Mesenchymal stem cell (in vitro differentiated cells and primary cell): ENCODE measurements around the gene TRPV2.
"Not testable (repeated sequence)": the region's sequence is repeated elsewhere in the genome, so short reads cannot be mapped to it uniquely, and the experiment has no call there.

Source experiments
- DNase-seq: peaks from one replicate; pipeline ENCODE4 v3.0.0-alpha.2; 2013
- H2AFZ ChIP-seq: one replicate; pipeline ENCODE4 v1.6.1; 2013; ENCODE audit warnings: low read depth, mild to moderate bottlenecking, control low read depth, inconsistent platforms, low read length, moderate library complexity
- H2AK5ac ChIP-seq: 2 replicates; pipeline ENCODE4 v1.6.1; 2013; ENCODE audit warnings: low read length, moderate library complexity, mild to moderate bottlenecking, inconsistent platforms; ENCODE audit not compliant: severe bottlenecking
- H2BK120ac ChIP-seq: one replicate; pipeline ENCODE4 v1.6.1; 2013; ENCODE audit warnings: low read depth, mild to moderate bottlenecking, inconsistent platforms, low read length, moderate library complexity
- H2BK12ac ChIP-seq, 2 experiments: one replicate each; pipeline ENCODE4 v1.6.1; 2013; ENCODE audit warnings: inconsistent platforms in 2 of 2, low read length in 2 of 2, mild to moderate bottlenecking in 2 of 2, moderate library complexity in 2 of 2, control low read depth in 1 of 2
- H2BK15ac ChIP-seq: one replicate; pipeline ENCODE4 v1.6.1; 2013; ENCODE audit warnings: mild to moderate bottlenecking, low read depth, inconsistent platforms; ENCODE audit not compliant: poor library complexity, severe bottlenecking
- H2BK5ac ChIP-seq: 2 replicates; pipeline ENCODE4 v1.6.1; 2013; ENCODE audit warnings: low read depth, mild to moderate bottlenecking, low read length, control low read depth, inconsistent platforms; ENCODE audit not compliant: poor library complexity, severe bottlenecking
- H3K14ac ChIP-seq, 2 experiments: one replicate each; pipeline ENCODE4 v1.6.1; 2013; ENCODE audit warnings: inconsistent platforms in 2 of 2, low read length in 2 of 2, control low read depth in 1 of 2, mild to moderate bottlenecking in 1 of 2, moderate library complexity in 1 of 2
- H3K18ac ChIP-seq, 2 experiments: one replicate each; pipeline ENCODE4 v1.6.1; 2013; ENCODE audit warnings: inconsistent platforms in 2 of 2, low read length in 2 of 2, control low read depth in 1 of 2, low read depth in 1 of 2, mild to moderate bottlenecking in 1 of 2
- H3K23ac ChIP-seq, 2 experiments: one replicate each; pipeline ENCODE4 v1.6.1; 2013; ENCODE audit warnings: inconsistent platforms in 2 of 2, low read length in 2 of 2, mild to moderate bottlenecking in 2 of 2, moderate library complexity in 2 of 2, control low read depth in 1 of 2
- H3K27ac ChIP-seq: 2 replicates; pipeline ENCODE4 v1.5.1; 2013; ENCODE audit warnings: mild to moderate bottlenecking, moderate library complexity, low read length, control low read depth, inconsistent platforms; ENCODE audit not compliant: poor library complexity, severe bottlenecking
- H3K27me3 ChIP-seq, 2 experiments: 2 replicates each; pipeline versions ENCODE4 v1.6.1 to v1.7.0; 2013; ENCODE audit warnings: low read length in 2 of 2, mild to moderate bottlenecking in 2 of 2, moderate library complexity in 2 of 2, control low read depth in 1 of 2, inconsistent platforms in 1 of 2; ENCODE audit not compliant: control insufficient read depth in 1 of 2, insufficient read depth in 1 of 2
- H3K36me3 ChIP-seq, 2 experiments: 2 replicates each; pipeline versions ENCODE4 v1.6.1 to v1.7.0; 2013; ENCODE audit warnings: low read length in 2 of 2, control low read depth in 1 of 2, inconsistent platforms in 1 of 2, low read depth in 1 of 2, mild to moderate bottlenecking in 1 of 2; ENCODE audit not compliant: insufficient read depth in 2 of 2, control insufficient read depth in 1 of 2
- H3K4ac ChIP-seq, 2 experiments: one replicate each; pipeline ENCODE4 v1.6.1; 2013; ENCODE audit warnings: inconsistent platforms in 2 of 2, low read length in 2 of 2, mild to moderate bottlenecking in 2 of 2, moderate library complexity in 2 of 2, control low read depth in 1 of 2, low read depth in 1 of 2
- H3K4me1 ChIP-seq: 2 replicates; pipeline ENCODE4 v1.6.1; 2013; ENCODE audit warnings: low read depth, low read length, control low read depth; ENCODE audit not compliant: control insufficient read depth, insufficient read depth
- H3K4me2 ChIP-seq: 2 replicates; pipeline ENCODE4 v1.6.1; 2013; ENCODE audit warnings: low read length, mild to moderate bottlenecking, inconsistent platforms; ENCODE audit not compliant: poor library complexity, severe bottlenecking
- H3K4me3 ChIP-seq, 2 experiments: 2 replicates each; pipeline versions ENCODE4 v1.5.1 to v1.7.0; 2013; ENCODE audit warnings: low read length in 2 of 2, mild to moderate bottlenecking in 2 of 2, control low read depth in 1 of 2, low read depth in 1 of 2; ENCODE audit not compliant: insufficient read depth in 1 of 2
- H3K79me1 ChIP-seq: replicated peaks from 2 replicates; pipeline ENCODE4 v1.6.1; 2013; ENCODE audit warnings: mild to moderate bottlenecking, control low read depth, low read length, inconsistent platforms; ENCODE audit not compliant: poor library complexity, severe bottlenecking
- H3K9ac ChIP-seq: 2 replicates; pipeline ENCODE4 v1.7.0; 2013; ENCODE audit warnings: mild to moderate bottlenecking, low read length, moderate library complexity
- H3K9me3 ChIP-seq: 2 replicates; pipeline ENCODE4 v1.7.0; 2013; ENCODE audit warnings: mild to moderate bottlenecking, low read length; ENCODE audit not compliant: control insufficient read depth
- H4K8ac ChIP-seq: one replicate; pipeline ENCODE4 v1.6.1; 2013; ENCODE audit warnings: inconsistent platforms, mild to moderate bottlenecking, low read length, moderate library complexity
- H4K91ac ChIP-seq: one replicate; pipeline ENCODE4 v1.6.1; 2013; ENCODE audit warnings: mild to moderate bottlenecking, low read length, inconsistent platforms
- WGBS: methylation state at CpG from one replicate; pipeline ENCODE4 v1.1.7; 2013; ENCODE audit warnings: mixed read lengths; 5-methylcytosine and 5-hydroxymethylcytosine counted together

TRPV2 gene

DNA sequence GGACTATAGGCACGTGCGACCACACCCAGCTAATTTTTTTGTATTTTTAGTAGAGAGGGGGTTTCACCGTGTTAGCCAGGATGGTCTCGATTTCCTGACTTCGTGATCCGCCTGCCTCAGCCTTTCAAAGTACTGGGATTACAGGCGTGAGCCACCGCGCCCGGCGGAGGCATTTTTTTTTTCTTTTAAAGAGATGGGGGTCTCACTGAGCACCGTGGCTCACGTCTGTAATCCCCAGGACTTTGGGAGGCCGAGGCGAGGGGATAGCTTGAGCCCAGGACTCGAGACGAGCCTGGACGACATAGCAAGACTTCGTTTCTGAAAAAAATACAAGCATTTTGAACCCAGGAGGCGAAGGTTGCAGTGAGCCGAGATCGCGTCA lies 29.3 kb upstream of the TRPV2 start:
- Histone ChIP-seq H3K4me3 (peak overlapping the region in 1 of 2 experiments; percentile 80), H3K36me3 (peaks cover 20 to 30% of the 10 kb centered on the region in 2 experiments), H3K9ac (peak overlapping the region; percentile 76)
- not testable (repeated sequence) for H3K4me2 ChIP-seq, H2AFZ ChIP-seq, H3K23ac ChIP-seq, H3K14ac ChIP-seq, H3K9me3 ChIP-seq, H4K8ac ChIP-seq, H2BK15ac ChIP-seq, DNase-seq, H2BK5ac ChIP-seq, H2BK120ac ChIP-seq, H2AK5ac ChIP-seq, H3K27me3 ChIP-seq, H3K79me1 ChIP-seq, H2BK12ac ChIP-seq, H3K27ac ChIP-seq, H3K18ac ChIP-seq, H4K91ac ChIP-seq, H3K4ac ChIP-seq, H3K4me1 ChIP-seq
- WGBS, result 90% methylated on average over 23 of the region's 23 CpGs

DNA sequence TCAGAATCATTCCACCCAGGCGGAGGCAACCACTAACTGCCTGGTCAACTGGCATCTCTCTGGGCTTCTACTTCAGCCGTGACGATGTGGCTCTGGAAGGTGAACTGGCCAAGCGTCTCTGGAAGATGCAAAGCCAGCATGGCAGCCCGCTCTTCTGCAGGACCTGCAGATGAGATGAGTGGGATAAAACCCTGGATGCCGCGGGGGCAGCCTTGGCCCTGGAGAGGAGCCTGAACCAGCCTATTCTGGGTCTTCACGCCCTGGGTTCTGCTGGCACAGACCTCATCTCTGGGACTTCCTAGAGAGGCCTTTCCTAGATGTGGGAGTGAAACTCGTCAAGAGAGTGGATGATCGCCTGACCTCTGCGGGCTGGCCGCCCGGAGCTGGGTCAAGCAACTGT lies 23.9 kb upstream of the TRPV2 start:
- H2AFZ ChIP-seq, result no peak overlapping the region
- no peaks in the 10 kb centered on the region for H3K27me3 ChIP-seq
- H3K4me1 ChIP-seq, result peaks cover 3% of the 10 kb centered on the region
- no peak overlapping the region for H2BK15ac ChIP-seq
- no peak overlapping the region for H3K9ac ChIP-seq
- H3K9me3 ChIP-seq, result no peaks in the 10 kb centered on the region
- no peak overlapping the region for H3K18ac ChIP-seq
- no peak overlapping the region for H2BK120ac ChIP-seq
- no peak overlapping the region for H2BK5ac ChIP-seq
- H3K36me3 ChIP-seq, result no peaks in the 10 kb centered on the region
- no peak overlapping the region for H4K91ac ChIP-seq
- DNase-seq, result no peak
- H2BK12ac ChIP-seq, result no peak overlapping the region
- no peak overlapping the region for H2AK5ac ChIP-seq
- no peak overlapping the region for H3K4me3 ChIP-seq
- no peak overlapping the region for H3K4ac ChIP-seq
- no peaks in the 10 kb centered on the region for H3K79me1 ChIP-seq
- no peak overlapping the region for H3K4me2 ChIP-seq
- H4K8ac ChIP-seq, result no peak overlapping the region
- no peak overlapping the region for H3K23ac ChIP-seq
- no peak overlapping the region for H3K27ac ChIP-seq
- 95% methylated on average over 13 of the region's 13 CpGs for WGBS
- no peak overlapping the region for H3K14ac ChIP-seq

DNA sequence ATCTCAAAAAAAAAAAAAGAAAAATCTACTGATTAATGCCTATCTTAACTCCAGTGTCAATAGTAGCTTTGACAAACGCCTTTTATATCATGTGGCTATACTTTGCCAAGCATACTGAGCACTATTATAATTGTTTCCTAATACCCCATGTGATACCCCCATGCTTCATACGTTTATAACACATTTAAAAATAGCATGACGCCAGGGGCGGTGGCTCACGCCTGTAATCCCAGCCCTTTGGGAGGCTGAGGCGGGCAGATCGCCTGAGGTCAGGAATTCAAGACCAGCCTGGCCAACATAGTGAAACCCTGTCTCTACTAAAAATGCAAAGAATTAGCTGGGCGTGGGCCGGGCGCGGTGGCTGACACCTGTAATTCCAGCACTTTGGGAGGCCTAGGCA lies 22.9 kb upstream of the TRPV2 start:
- not testable (repeated sequence) for H3K9ac ChIP-seq, H3K23ac ChIP-seq, DNase-seq, H3K4me2 ChIP-seq, H2BK15ac ChIP-seq, H3K27ac ChIP-seq, H3K4ac ChIP-seq, H3K14ac ChIP-seq, H2AK5ac ChIP-seq, H3K36me3 ChIP-seq, H2BK12ac ChIP-seq, H3K4me1 ChIP-seq, H3K4me3 ChIP-seq, H3K79me1 ChIP-seq, H4K8ac ChIP-seq, H3K18ac ChIP-seq, H3K9me3 ChIP-seq, H2AFZ ChIP-seq, H4K91ac ChIP-seq, H2BK5ac ChIP-seq, H3K27me3 ChIP-seq, H2BK120ac ChIP-seq
- WGBS, result 92% methylated on average over 11 of the region's 11 CpGs

DNA sequence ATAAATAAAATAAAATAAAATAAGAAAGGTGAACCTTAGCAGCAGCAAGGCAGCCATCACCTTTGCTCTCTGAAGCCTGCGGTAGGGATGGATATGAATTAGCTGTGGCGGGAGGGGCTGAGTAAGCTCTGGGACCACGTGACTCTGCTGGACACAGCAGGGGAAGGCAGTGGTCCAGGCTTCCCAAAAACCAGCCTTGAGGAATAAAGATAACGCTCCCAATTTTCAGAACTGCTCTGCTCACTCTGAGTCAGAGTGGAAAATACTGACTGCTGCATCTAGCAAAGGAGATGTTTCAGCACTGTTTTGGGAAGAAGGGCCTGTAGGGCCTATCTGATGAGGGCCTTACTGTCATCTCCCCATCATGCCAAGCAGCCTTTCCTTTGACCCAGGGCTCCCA lies 19.5 kb upstream of the TRPV2 start:
- not testable (repeated sequence) for H3K14ac ChIP-seq, H2BK5ac ChIP-seq, H2AK5ac ChIP-seq, H3K9me3 ChIP-seq, H3K36me3 ChIP-seq, H3K23ac ChIP-seq, H3K79me1 ChIP-seq, DNase-seq, H3K18ac ChIP-seq, H3K27me3 ChIP-seq, H3K4ac ChIP-seq, H3K4me1 ChIP-seq, H2AFZ ChIP-seq, H3K27ac ChIP-seq, H2BK15ac ChIP-seq, H2BK12ac ChIP-seq, H2BK120ac ChIP-seq, H3K4me3 ChIP-seq, H4K8ac ChIP-seq, H4K91ac ChIP-seq, H3K4me2 ChIP-seq
- peak overlapping the region; percentile 73 for H3K9ac ChIP-seq
- WGBS, result 80% methylated on average over 4 of the region's 4 CpGs
